Measurements from ENCODE around the gene NEURL1B.

The NEURL1B gene

DNA sequence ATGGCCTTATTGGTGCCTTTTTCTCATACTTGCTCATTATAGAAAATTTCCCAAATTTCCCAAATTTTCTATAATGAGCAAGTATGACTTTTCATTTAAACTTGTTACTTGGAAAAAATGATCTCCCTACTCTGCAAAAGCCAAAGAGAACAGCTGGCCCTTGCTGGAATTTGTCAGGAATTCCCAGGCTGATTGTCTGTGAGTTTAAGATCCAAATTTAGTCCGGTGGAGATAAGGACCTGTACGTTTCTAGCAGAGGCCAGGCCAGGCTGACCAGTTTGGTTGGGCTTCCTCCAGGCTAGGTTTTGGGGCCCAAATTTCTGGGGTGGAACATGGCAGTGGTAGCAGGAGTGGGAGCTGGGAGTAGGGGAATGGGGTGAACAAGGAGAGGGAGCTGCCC, 51.9 kb downstream of the NEURL1B start:
- in situ Hi-C loops (cut with MboI; ENCODE audit: low sequenced_read_pairs): no loop called here

DNA sequence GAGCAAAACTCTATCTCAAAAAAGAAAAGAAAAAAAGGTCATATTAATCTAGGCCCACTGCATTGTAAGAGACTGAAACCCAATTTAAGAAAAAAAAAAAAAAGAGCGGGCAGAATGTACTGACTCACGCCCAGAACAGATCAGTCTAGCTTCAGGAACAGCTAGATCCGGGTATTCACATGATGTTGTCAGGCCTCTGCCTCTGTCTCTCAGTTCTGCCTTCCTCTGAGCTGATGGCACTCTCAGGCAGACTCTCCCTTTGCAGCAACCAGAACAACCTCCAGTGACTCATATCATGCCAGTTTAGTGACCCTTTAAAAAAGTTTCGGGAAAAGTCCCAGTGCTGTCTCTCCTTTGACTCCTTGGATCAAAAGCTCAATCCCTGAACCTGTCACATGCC, 53.0 kb downstream of the NEURL1B start:
- in situ Hi-C loops (cut with MboI; ENCODE audit: low sequenced_read_pairs): no loop called here

DNA sequence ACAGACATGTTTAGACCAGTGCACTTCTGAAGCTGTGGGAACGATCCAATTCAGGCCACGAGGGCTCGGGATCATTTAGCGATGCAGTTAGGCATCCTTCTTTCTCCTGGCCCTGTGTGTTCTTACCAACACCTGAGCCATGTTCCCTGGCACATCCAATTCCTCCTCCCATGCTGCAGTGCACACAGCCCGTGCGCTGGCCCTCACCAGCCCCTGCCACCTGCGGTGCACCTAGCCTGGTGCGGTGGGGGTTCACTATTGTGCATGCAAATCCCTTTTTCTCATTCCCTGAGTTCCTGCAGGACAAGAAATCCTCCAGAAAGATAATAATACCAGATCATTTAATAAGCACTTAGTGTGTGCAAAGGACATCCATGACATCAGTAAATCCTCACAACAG, 53.5 kb downstream of the NEURL1B start:
- in situ Hi-C loops (cut with MboI; ENCODE audit: low sequenced_read_pairs): no loop called here

DNA sequence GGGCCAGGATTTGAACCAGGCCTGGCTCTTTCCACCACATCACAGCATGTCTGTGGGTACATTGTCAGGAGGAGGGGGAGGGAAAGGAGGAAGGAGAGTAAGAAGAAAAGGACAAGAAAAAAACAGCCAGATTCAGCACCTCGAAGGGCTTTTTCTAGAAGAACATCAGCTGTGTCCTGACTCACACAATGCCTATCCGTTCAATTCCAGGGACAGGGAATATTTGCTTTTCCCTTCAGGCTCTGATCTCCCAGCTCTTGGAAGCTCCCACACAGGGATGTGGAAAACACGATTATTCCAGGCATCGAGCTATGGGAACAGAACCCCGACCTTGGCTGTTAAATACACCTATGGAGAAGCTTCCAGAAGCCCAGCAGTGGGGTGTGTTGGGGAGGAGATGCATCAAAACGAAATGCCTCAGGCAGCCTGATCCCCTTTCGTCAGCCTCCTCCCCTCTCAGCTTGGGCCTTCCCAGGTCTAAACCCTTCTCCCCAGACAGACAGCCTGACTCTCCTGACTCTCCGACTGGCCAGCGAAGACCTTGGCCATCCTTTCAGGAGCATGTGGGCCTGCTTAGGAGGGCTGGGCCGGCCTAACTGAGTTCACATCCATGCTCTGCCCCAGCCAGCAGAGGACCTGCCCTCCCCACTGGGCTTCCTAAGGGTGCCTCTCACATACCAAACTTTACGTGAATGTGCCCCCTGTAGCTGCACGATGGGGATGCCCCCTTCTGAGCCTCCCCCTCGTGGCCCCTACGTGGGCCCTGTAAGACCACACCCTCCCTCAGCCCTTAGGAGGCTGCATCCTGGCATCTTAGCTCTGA, 54.4 kb downstream of the NEURL1B start:
- in situ Hi-C loops (cut with MboI; ENCODE audit: low sequenced_read_pairs): loop anchor here (5.0 kb wide), 1 partner anchor 218 kb away; no protein-coding TSS in a partner anchor

DNA sequence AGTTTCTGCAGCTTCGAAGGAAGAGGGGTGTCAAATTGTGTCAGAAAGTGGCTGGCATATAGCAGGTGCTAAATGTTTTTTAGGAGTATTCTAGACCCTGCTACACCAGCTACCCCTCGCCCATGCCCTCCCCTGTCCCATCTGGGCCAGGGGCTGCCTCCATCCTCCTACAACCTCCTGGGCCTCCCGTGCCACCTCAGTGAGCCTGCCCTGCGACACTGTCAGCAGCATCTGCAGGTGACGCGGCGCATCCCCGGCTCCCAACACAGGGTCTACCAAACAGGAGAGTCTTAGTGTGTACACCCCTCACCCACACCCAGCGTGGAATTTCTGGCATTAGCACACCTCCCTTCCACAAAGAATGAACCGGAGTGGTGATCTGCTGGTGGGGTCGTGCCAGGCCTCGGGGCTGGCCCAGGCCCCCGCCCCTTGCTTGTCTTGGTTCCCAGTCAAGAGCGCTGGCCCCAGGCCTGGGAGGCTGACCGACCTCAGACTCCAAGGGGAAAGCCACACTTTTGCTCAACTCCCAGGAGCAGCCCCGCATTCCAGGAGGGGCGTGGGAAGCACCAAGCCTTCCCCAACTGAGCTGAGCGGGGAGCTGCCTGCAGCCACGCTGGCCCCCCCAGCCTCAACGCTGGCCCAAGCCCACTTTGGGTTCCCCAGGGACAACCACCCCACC, 55.2 kb downstream of the NEURL1B start:
- in situ Hi-C loops (cut with MboI; ENCODE audit: low sequenced_read_pairs): loop anchor here (5.0 kb wide), 1 partner anchor 219 kb away; no protein-coding TSS in a partner anchor

DNA sequence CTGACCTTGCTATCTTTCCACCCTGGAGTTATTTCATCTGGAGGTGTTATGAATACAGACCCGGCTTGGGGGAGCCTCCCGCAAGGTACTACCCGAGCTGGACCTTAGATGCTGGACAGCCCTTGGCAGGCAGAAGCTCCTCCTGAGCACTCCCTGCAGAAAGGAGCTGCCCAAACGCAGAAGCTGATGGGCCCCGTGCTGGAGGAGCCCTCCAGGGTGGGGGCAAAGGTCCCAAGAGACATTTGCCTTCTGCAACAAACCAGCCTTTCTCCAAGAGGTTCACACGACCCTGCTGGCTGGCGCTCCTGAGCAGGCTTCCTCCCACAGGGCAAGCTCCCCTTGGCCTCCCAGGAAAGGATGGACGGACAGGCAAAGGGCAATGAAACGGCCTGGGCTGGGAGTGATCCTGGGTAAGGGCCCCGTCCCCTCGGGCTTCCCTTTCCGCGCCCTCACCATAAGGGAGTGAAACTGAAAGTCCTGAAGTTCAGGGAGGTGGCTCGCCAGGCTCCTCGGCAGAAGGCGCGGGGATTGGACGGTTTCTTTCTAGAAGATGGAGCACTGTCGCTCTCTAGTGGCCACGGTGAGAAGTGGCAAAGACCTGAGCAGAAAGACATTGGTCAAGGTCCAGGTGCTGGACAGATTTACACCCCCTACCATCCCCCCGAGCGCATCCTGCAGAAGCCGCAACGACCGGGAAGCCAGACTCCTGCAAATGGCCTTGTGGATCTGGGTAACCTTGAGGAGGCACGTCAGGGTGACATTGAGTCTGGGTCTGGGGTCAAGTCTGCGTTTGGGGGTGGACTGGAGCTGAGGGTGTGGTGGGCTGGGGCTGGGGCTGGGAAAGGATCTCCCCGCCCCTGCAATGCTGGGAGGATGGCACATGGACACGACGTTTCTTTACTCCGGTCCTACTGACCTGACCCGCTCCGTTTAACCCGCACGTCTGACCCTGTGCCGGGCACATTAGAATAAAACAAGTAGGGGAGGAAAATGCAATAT, 56.4 kb downstream of the NEURL1B start:
- in situ Hi-C loops (cut with MboI; ENCODE audit: low sequenced_read_pairs): loop anchor here (5.0 kb wide), 1 partner anchor 220 kb away; no protein-coding TSS in a partner anchor

DNA sequence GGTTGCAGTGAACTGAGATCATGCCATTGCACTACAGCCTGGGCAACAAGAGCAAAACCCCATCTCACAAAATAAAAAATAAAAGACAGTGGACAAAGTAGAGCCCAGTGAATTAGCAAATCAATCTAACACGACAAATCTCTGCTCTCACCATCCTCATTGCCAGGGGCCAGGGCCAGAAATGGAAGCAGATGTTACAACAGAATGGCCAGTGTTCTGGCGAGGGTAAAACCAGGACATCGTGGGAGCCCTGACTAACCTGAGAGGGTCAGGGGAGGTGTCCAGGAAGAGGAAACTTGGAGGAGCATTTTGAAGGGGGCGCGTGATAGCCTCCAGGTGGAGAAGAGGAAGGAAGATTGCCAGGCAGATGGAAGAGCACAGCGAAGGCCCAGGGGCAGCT, 58.4 kb downstream of the NEURL1B start:
- in situ Hi-C loops (cut with MboI; ENCODE audit: low sequenced_read_pairs): loop anchor here (5.0 kb wide), 1 partner anchor 222 kb away; no protein-coding TSS in a partner anchor

DNA sequence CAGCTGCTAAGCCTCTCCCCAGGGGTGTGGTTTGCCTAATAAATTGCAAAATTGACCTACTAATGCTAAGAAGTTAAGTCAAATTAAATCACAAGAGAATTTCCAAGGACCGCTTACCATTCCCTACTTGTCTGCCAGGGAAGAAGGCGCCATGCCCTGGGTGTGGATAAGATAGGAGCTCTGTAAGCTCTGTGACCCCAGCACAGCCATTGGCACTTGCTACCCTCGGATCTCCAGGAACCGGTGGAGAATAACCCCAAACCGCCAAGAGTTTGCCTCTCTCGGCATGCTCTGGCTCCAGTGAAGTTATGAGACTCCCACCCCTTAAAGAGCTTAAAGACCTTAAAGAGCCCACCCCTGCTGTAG, 58.9 kb downstream of the NEURL1B start:
- in situ Hi-C loops (cut with MboI; ENCODE audit: low sequenced_read_pairs): loop anchor here (5.0 to 25.0 kb wide), 2 partner anchors 223 to 462 kb away; no protein-coding TSS in a partner anchor

DNA sequence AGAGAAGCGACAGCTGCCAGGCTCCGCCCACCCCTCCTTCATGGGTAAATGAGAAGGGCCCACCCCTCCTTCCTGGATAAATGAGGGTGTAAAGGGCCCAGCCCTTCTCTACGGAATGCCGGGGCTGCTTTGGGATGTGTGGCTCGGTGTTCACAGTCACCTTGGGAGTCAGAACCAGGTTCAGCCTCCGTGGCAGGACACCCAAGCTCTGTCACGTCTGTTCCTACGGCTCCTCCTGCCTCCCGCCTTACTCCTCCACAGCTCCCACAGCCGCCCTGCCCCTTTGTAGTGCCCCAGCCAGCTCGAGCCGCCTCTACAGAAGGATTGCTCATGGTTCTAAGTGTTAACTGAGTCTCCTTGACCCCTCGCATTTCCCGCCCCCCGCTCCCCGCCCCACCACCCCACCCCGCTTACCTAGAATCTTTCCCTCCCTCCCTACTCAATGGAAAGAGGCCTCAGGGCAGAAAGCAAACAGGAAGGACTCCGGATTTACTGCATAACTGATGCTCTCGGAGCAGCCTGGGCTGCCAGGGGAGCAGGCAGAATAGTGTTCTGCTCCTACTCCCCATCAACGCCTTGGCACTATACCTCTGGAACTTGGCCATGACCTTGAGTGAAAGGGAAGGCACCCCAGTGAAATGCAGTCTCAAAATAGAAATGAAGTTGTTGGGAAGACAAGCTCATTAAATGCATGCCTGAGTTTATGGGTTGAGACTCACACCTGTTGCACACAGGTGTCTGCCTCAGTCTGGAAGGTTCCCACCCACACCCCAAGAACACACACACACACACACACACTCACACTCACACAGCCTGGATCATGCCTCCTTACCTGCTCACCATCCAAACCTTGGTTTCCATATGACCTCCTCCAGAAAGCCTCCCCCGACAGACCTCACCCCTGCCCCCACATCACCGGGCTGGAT, 59.6 kb downstream of the NEURL1B start:
- in situ Hi-C loops (cut with MboI; ENCODE audit: low sequenced_read_pairs): loop anchor here (25.0 kb wide), 1 partner anchor 462 kb away; no protein-coding TSS in a partner anchor

DNA sequence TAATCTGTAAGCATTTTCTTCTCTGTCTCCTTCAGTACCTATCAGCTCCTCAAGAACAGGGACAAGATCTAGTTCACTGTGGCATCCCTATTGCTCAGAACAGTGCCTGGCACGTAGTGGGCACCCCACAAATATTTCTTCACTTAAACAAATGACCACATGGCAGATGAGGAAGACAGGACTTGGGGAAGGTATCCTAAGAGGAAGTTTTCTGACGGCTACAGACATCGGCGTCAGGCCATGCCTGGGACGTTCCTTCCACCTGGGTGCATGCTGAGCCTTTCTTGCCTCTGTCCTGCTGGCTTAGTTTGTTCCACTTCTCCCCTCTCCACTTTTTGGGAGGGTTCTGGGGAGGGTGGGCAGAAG, 60.2 kb downstream of the NEURL1B start:
- in situ Hi-C loops (cut with MboI; ENCODE audit: low sequenced_read_pairs): loop anchor here (25.0 kb wide), 1 partner anchor 461 kb away; no protein-coding TSS in a partner anchor

DNA sequence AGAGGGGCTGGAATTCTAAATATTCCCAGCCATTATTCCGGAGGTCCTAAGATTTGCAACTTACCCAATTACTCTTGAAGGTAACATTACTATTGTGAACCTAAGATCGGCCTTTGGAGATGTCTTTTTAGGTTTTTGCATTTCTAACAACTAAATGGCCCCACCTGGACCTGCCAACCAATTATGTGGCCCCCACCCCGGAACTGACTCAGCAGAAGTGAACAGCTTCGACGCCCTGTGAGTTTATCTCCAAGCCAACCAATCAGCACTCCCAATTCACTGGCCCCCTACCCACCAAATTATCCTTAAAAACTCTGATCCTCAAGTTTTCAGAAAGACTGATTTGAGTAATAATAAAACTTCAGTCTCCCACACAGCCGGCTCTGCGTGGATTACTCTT, 62.9 kb downstream of the NEURL1B start:
- in situ Hi-C loops (cut with MboI; ENCODE audit: low sequenced_read_pairs): loop anchor here (25.0 kb wide), 1 partner anchor 458 kb away; no protein-coding TSS in a partner anchor

DNA sequence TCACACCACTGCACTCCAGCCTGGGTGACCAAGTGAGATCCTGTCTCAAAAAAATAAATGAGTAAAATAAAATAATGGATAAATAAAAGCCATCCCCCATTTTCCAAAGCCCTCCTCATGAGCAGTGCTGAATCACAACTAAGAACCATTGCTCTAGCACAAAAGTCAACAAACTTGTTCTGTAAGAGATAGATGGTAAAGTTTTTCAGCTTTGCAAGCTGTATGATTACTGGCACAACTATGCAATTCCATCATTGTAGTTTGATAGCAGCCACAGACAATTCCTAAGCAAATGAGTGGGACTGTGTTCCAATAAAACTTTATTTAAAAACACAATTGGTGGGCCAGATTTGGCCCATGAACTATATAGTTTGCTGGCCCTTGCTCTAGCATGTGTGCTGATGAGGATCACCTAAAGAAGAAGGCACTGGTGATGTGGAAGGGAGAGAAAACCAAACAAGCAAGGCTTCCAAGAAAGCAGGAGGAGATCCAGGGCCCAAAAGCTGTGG, 64.6 kb downstream of the NEURL1B start:
- in situ Hi-C loops (cut with MboI; ENCODE audit: low sequenced_read_pairs): loop anchor here (25.0 kb wide), 1 partner anchor 457 kb away; no protein-coding TSS in a partner anchor

DNA sequence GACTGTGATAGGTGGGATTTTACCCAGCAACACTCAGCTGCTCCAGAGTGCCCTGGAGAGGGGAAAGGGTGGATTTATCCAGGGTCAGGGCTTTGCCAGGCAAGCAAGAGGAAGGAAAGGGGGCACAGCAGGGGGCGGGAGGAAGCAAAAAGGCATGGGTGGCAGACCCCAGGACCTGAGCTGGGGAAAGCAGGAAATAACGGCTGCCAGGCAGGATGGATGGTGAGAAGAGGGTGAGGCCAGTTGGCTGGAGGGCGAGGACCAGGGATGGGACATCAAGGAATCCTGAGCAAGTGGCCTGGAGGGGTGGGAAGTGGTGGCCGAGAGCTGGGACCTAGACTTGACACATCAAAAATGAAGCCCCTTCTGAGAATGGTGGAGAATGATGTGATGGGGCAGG, 65.7 kb downstream of the NEURL1B start:
- in situ Hi-C loops (cut with MboI; ENCODE audit: low sequenced_read_pairs): loop anchor here (25.0 kb wide), 1 partner anchor 456 kb away; no protein-coding TSS in a partner anchor

DNA sequence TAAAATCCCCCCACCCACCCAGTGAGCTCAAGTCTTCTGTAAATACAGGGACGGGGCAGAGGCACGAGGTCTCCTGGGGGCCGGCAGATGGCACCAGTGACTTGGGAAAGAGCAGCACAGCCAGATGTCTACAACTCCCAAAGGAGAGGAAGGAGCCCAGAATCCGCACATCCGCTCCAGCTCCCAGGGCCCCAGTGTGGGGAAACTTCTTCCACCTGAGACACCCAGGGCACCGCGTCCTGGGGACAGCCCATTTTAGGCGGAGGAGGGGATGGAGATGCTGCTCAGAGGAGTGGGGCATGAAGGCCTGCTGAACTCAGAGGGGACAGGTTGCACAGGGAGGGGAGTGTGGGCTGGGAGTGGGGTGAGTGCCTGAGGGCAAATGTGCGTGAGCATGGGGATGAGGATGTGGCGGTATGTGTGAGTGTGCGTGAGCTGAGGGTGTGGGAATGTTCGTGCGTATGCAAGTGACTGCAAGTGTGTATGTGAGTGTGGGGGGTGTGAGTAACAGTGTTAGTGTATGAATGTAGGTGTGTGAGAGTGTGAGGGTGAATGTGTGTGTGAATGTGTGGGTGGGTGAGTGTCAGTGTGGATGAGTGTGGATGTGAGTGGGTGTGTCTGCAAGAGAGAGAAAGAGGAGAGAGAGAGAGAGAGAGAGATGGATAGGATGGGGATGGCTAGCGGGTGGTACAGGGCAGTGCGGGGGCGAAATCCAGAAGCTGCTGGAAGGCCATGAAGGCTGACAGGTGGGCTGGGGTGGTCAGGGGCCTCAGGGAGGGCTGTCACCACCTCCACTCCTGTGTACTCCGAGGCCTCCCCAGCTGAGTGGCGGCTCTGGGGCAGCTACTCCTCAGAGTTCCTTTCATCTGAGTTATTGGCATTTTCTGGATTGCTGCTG, 66.5 kb downstream of the NEURL1B start:
- in situ Hi-C loops (cut with MboI; ENCODE audit: low sequenced_read_pairs): loop anchor here (25.0 kb wide), 1 partner anchor 455 kb away; no protein-coding TSS in a partner anchor

DNA sequence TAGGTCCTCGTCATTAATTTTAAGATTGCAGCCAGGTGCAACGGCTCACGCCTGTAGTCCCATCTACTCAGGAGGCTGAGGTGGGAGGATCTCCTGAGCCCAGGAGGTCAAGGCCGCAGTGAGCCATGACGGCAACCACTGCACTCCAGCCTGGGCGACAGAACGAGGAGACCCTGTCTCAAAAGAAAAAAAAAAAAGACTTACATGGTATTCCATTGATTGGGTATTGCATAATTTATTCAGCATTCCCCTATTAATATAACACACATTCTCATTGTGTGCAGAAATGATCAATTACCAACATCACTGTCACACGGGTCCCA, 67.1 kb downstream of the NEURL1B start:
- in situ Hi-C loops (cut with MboI; ENCODE audit: low sequenced_read_pairs): loop anchor here (25.0 kb wide), 1 partner anchor 454 kb away; no protein-coding TSS in a partner anchor

DNA sequence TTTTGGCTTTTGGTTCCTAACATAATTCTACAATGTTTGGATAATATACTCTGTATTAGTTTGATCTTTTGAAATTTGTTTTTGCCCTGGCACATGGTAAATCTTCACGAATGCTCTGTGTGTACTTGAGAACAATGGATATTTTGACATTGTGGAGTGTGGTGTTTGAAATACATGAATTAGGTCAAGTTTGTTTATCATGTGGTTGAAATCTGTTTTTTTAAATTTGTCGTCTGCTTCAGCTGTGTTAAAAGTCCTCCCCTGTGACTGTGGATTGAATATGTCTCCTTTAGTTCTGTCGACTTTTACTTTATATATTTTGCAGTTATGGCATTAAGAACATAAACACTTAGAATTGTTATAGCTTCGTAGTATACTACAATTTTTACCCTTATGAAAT, 69.6 kb downstream of the NEURL1B start:
- in situ Hi-C loops (cut with MboI; ENCODE audit: low sequenced_read_pairs): loop anchor here (25.0 kb wide), 1 partner anchor 452 kb away; no protein-coding TSS in a partner anchor

DNA sequence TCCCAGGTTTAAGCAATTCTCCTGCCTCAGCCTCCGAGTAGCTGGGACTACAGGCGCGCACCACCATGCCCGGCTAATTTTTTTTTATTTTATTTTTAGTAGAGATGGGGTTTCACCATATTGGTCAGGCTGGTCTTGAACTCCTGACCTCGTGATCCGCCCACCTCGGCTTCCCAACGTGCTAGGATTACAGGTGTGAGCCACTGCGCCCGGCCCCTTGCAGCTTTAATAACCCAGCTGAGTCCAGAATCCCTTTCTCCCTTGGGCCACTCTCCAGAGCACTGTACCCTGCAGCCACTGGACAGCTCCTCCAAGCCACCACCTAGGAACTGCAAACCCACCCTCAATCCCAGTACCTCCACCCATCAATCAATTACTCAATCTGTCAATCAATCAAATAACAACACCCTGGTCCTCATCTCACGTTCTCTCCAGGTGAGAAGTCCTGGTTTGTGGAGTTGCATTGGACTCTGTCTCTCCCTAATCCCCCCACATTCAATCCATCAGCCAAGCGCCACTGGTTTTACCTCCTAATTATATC, 70.3 kb downstream of the NEURL1B start:
- in situ Hi-C loops (cut with MboI; ENCODE audit: low sequenced_read_pairs): loop anchor here (25.0 kb wide), 1 partner anchor 451 kb away; no protein-coding TSS in a partner anchor

DNA sequence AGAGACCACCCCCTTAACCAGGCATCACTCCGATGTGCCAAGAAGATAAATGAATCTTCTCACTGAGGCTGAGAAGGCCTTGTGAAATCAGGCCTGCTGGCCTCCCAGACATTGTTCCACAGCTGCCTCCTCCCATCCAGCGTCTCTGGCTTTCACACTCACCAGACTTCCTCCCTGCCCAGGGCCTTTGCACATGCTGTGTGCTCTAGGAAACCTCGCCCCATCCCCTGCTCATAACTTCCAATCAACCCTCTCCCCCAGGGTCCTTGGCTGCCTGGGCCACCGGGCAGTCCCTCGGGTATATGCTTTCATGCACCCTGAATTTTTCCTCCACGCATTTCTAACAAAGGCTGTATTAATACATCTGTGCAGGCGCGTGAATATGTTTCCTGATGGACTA, 71.5 kb downstream of the NEURL1B start:
- in situ Hi-C loops (cut with MboI; ENCODE audit: low sequenced_read_pairs): loop anchor here (25.0 kb wide), 1 partner anchor 450 kb away; no protein-coding TSS in a partner anchor
